Astrocyte (in vitro differentiated cells and primary cell): Measurements from ENCODE around the gene CNDP2. TPM values are rescaled to one million over a fixed set of nuclear protein-coding genes. Genes with fewer than 3 reads are reported as not detected.

Source experiments
- DNase-seq: peaks from one replicate; pipeline ENCODE4 v3.0.0-alpha.2; 2010; ENCODE audit warnings: low read depth
- FAIRE-seq: peaks from 2 replicates; lab custom pipeline; 2011; peaks lifted over from hg19 to GRCh38; lab: Jason Lieb, UNC
- H2AFZ ChIP-seq: 2 replicates; pipeline ENCODE4 v1.6.0; 2012; ENCODE audit warnings: low read depth, low read length, inconsistent platforms
- H3K27ac ChIP-seq: 2 replicates; pipeline ENCODE4 v1.5.1; 2011; ENCODE audit warnings: low read depth, low read length, inconsistent platforms
- H3K27me3 ChIP-seq: 2 replicates; pipeline ENCODE4 v1.6.0; 2011; ENCODE audit warnings: low read length, inconsistent platforms; ENCODE audit not compliant: insufficient read depth
- H3K36me3 ChIP-seq: 2 replicates; pipeline ENCODE4 v1.5.1; 2011; ENCODE audit warnings: low read length, inconsistent platforms; ENCODE audit not compliant: insufficient read depth
- H3K4me1 ChIP-seq: 2 replicates; pipeline ENCODE4 v1.5.1; 2011; ENCODE audit warnings: low read length, inconsistent platforms; ENCODE audit not compliant: insufficient read depth
- H3K4me2 ChIP-seq: 2 replicates; pipeline ENCODE4 v1.6.0; 2012; ENCODE audit warnings: low read length, inconsistent platforms
- H3K4me3 ChIP-seq: 2 replicates; pipeline ENCODE4 v1.5.1; 2011; ENCODE audit warnings: low read depth, mild to moderate bottlenecking, low read length, inconsistent platforms; ENCODE audit not compliant: insufficient read depth
- H3K79me2 ChIP-seq: 2 replicates; pipeline ENCODE4 v1.6.0; 2012; ENCODE audit warnings: mild to moderate bottlenecking, low read length, inconsistent platforms; ENCODE audit not compliant: insufficient read depth
- H3K9ac ChIP-seq: 2 replicates; pipeline ENCODE4 v1.6.0; 2012; ENCODE audit warnings: mild to moderate bottlenecking, low read length, inconsistent platforms
- H3K9me3 ChIP-seq: 2 replicates; pipeline ENCODE4 v1.5.1; 2012; ENCODE audit warnings: low read depth, mild to moderate bottlenecking, low read length, inconsistent platforms; ENCODE audit not compliant: insufficient read depth
- H4K20me1 ChIP-seq: 2 replicates; pipeline ENCODE4 v1.6.0; 2012; ENCODE audit warnings: low read length, inconsistent platforms; ENCODE audit not compliant: insufficient read depth
- H3K27ac Mint-ChIP-seq: one replicate; pipeline ENCODE4 v1.8.0; 2021; ENCODE audit warnings: mild to moderate bottlenecking, mixed read lengths; ENCODE audit not compliant: unreplicated experiment
- H3K27me3 Mint-ChIP-seq: one replicate; pipeline ENCODE4 v1.8.0; 2021; ENCODE audit warnings: low read depth, mixed read lengths; ENCODE audit not compliant: unreplicated experiment
- H3K36me3 Mint-ChIP-seq: one replicate; pipeline ENCODE4 v1.8.0; 2021; ENCODE audit warnings: low read depth, mixed read lengths; ENCODE audit not compliant: unreplicated experiment
- H3K4me1 Mint-ChIP-seq: one replicate; pipeline ENCODE4 v1.8.0; 2021; ENCODE audit warnings: low read depth, mixed read lengths; ENCODE audit not compliant: unreplicated experiment
- H3K4me3 Mint-ChIP-seq: one replicate; pipeline ENCODE4 v1.8.0; 2021; ENCODE audit warnings: mild to moderate bottlenecking, moderate library complexity, mixed read lengths; ENCODE audit not compliant: unreplicated experiment
- H3K9me3 Mint-ChIP-seq: one replicate; pipeline ENCODE4 v1.8.0; 2021; ENCODE audit warnings: mild to moderate bottlenecking, mixed read lengths; ENCODE audit not compliant: unreplicated experiment
- EZH2 ChIP-seq: IDR thresholded peaks from 2 replicates; pipeline ENCODE4 v1.6.1; 2012; ENCODE audit warnings: mild to moderate bottlenecking, low read length, inconsistent platforms; ENCODE audit not compliant: insufficient read depth
- total RNA-seq: library from RNA; stranded (reverse); gene quantifications from 2 replicates; pipeline ENCODE4 v1.2.1, GENCODE V29; 2021
- TF ChIP-seq, protein P1 (sequence below): IDR thresholded peaks from 2 replicates; pipeline ENCODE4 v1.5.1; 2011; ENCODE audit warnings: low read depth, mild to moderate bottlenecking, inconsistent platforms, low read length, moderate library complexity; ENCODE audit not compliant: insufficient read depth

Gene CNDP2
- total RNA-seq, 1 donor from 2014 or later: 149 TPM

DNA sequence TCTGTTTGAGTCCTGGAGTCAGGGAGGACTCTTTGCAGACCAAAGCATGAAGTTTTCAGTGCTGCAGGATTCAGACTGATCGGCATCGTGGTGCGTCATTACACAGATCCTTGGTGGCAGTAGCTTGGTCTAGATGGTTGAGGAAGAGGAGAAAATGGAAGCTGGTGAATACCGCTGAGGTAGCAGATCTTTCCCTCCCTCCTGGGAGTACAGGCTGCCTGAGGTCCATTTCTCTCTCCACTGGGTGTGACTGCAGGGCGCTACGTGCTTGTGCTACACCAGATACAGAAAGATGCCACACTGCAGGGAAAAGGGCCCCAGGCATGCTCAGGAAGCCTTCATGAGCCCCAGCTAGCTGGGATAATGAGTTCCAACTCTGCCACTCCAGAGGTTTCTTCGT, 34.9 kb downstream of the CNDP2 start:
- no peaks in the 10 kb centered on the region for H4K20me1 ChIP-seq
- H3K36me3 ChIP-seq: no peaks in the 10 kb centered on the region
- Mint-ChIP-seq H3K4me1 (no peaks in the 10 kb centered on the region), H3K4me3 (no peak overlapping the region), H3K36me3 (peaks cover 2% of the 10 kb centered on the region), H3K9me3 (peaks cover 2% of the 10 kb centered on the region), H3K27ac (no peak overlapping the region), H3K27me3 (peaks cover 10% of the 10 kb centered on the region)
- H3K9ac ChIP-seq: no peak overlapping the region
- H3K27ac ChIP-seq: no peak overlapping the region
- H2AFZ ChIP-seq: no peak overlapping the region
- no peaks in the 10 kb centered on the region for H3K4me1 ChIP-seq
- TF ChIP-seq, protein P1, sequence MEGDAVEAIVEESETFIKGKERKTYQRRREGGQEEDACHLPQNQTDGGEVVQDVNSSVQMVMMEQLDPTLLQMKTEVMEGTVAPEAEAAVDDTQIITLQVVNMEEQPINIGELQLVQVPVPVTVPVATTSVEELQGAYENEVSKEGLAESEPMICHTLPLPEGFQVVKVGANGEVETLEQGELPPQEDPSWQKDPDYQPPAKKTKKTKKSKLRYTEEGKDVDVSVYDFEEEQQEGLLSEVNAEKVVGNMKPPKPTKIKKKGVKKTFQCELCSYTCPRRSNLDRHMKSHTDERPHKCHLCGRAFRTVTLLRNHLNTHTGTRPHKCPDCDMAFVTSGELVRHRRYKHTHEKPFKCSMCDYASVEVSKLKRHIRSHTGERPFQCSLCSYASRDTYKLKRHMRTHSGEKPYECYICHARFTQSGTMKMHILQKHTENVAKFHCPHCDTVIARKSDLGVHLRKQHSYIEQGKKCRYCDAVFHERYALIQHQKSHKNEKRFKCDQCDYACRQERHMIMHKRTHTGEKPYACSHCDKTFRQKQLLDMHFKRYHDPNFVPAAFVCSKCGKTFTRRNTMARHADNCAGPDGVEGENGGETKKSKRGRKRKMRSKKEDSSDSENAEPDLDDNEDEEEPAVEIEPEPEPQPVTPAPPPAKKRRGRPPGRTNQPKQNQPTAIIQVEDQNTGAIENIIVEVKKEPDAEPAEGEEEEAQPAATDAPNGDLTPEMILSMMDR: no peak
- no peak for TF ChIP-seq EZH2
- H3K79me2 ChIP-seq: no peaks in the 10 kb centered on the region
- H3K27me3 ChIP-seq: no peaks in the 10 kb centered on the region
- H3K4me2 ChIP-seq: no peak overlapping the region
- H3K4me3 ChIP-seq: no peak overlapping the region
- DNase-seq (no peak), FAIRE-seq (no peak)
- no peaks in the 10 kb centered on the region for H3K9me3 ChIP-seq

DNA sequence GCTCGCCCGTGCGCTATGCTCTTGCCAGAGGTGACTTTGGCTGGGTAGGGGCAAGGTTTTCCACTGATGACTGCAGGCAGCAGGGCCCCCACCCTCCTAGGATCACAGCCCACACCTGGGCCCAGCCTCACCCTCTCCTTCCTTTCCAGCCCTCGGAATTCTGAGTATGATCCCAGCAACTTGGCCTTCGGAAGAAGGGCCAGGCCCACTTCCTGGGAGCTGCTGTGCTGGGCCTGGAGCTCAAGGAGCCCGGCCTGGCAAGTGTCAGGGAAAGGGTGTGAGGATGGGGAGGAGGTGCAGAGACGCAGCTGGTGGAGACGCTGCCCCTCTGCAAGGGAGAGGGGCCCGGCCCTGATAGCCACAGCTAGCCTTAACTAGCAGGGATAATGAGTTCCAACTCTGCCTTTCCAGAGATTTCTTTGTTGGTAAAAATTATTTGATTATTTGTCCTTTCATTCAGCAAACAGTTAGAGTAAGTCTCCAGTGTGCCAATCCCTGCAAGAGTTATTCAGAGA, 36.4 kb downstream of the CNDP2 start:
- Mint-ChIP-seq H3K4me3 (no peak overlapping the region), H3K27me3 (peaks cover 10% of the 10 kb centered on the region), H3K27ac (no peak overlapping the region), H3K4me1 (no peaks in the 10 kb centered on the region), H3K9me3 (peaks cover 6% of the 10 kb centered on the region), H3K36me3 (peaks cover 2% of the 10 kb centered on the region)
- DNase-seq (no peak), FAIRE-seq (no peak)
- no peaks in the 10 kb centered on the region for H3K36me3 ChIP-seq
- H3K4me2 ChIP-seq: no peak overlapping the region
- TF ChIP-seq, protein P1: no peak
- no peak for TF ChIP-seq EZH2
- H3K4me1 ChIP-seq: no peaks in the 10 kb centered on the region
- no peak overlapping the region for H2AFZ ChIP-seq
- peaks cover 2% of the 10 kb centered on the region for H3K27me3 ChIP-seq
- H3K9ac ChIP-seq: no peak overlapping the region
- no peak overlapping the region for H3K27ac ChIP-seq
- H4K20me1 ChIP-seq: no peaks in the 10 kb centered on the region
- no peaks in the 10 kb centered on the region for H3K9me3 ChIP-seq
- H3K4me3 ChIP-seq: no peak overlapping the region
- no peaks in the 10 kb centered on the region for H3K79me2 ChIP-seq

DNA sequence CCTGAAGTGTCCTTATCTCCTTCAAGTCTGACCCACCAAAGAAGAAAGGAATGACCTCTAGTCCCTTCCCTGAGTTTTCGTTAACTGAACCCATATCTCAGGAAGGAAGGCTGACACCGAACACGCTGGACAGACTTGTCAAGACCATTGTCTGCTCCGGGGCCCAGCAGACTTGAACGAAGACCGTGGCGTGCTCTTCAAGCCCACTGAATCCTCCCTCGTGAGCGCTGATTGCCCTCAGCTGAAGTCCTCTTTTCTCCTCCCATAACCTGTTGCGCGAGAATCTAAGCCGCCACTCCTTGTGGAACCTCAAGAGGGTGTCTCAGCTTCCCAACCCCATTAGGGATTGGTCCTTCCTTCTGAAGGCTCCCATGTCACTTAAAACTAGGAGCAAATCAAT, 37.5 kb downstream of the CNDP2 start:
- Mint-ChIP-seq H3K27me3 (peaks cover 10% of the 10 kb centered on the region), H3K4me1 (no peaks in the 10 kb centered on the region), H3K4me3 (no peak overlapping the region), H3K9me3 (peaks cover 8% of the 10 kb centered on the region), H3K36me3 (peaks cover 2% of the 10 kb centered on the region), H3K27ac (no peak overlapping the region)
- Histone ChIP-seq H3K9me3 (no peaks in the 10 kb centered on the region), H3K9ac (no peak overlapping the region), H3K4me1 (no peaks in the 10 kb centered on the region), H2AFZ (no peak overlapping the region), H3K4me2 (no peak overlapping the region), H3K4me3 (no peak overlapping the region), H3K27me3 (peaks cover 2% of the 10 kb centered on the region), H3K79me2 (no peaks in the 10 kb centered on the region), H3K27ac (no peak overlapping the region), H4K20me1 (no peaks in the 10 kb centered on the region), H3K36me3 (no peaks in the 10 kb centered on the region)
- no peak for FAIRE-seq
- no peak for TF ChIP-seq EZH2
- DNase-seq: no peak
